Measurements from ENCODE around the gene STKLD1.

The STKLD1 gene

GRCh38 chr9:133351526-133351907 is 24.6 kb upstream of the STKLD1 start:
- no peak overlapping the region for H3K4me3 ChIP-seq (ENCODE audit: low read length)

GRCh38 chr9:133351908-133352634 is 24.1 kb upstream of the STKLD1 start:
- H3K4me3 ChIP-seq (ENCODE audit: low read length) = no peak overlapping the region
- DNase-seq (ENCODE audit: low read depth) = peak; percentile 76
- peak; percentile 70 for TF ChIP-seq CTCF (IDR thresholded peaks at IDR 0.05; ENCODE audit: insufficient read depth, low read depth, low read length, missing control alignments)

More at GRCh38 chr9:133351526-133351907, 24.6 kb upstream of the STKLD1 start:
- no peak for DNase-seq (ENCODE audit: low read depth)
- TF ChIP-seq CTCF (IDR thresholded peaks at IDR 0.05; ENCODE audit: insufficient read depth, low read depth, low read length, missing control alignments) = no peak

DNA sequence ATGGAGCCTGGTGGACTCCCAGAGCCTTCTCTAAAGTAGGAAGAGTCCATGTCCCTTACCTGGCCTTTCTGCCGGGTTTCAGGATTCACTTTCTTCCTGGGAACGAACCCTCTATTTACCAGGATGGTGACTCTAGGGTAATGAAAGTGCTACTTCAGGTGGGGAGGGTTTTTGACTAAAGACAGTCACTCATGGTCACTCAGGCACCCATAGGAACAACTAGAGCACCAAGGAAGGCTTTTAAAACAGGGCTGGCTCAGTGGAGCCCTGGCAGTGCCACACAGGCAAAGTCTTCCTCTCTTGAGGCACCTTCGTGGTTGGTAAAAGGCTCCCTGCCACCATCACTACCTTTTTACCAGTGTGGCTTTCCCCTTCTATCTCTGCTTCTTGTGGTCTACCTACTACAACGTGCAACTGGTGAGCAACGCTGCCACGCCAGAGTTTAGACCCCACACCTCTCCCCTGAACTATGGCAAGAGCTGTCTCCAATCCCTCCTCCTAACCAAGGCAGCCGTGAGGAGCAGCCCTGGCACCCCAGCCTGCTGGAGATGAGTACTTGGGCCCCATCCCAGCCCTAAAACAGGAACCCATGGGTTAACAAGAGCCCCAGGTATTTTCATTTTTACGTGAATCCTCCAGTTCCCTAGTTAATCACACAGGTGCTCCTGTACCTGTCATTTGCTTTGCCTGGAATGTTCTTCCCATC is 23.4 kb upstream of the STKLD1 start:
- no peak for TF ChIP-seq CTCF (IDR thresholded peaks at IDR 0.05; ENCODE audit: insufficient read depth, low read depth, low read length, missing control alignments)
- no peak for DNase-seq (ENCODE audit: low read depth)
- H3K4me3 ChIP-seq (ENCODE audit: low read length) = no peak overlapping the region

DNA sequence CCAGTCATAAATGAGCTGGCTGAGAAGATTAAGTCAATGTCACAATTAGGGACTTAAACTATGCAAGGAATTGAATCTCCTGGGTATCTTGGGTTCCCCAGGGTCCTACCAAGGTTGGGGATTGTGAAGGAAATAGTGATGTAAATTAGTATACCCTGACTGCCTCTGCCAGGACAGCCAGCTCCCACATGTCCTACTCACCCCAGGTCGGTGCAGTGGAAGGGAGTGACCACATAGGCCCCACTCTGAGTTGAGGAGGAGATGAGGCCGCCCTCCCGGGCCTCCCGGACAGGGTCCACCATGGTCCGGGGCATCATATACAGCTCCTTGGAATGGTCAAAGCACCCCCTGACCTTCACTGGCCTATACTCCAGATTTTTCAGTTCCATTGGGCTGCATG is 22.6 kb upstream of the STKLD1 start:
- no peak for DNase-seq (ENCODE audit: low read depth)
- no peak overlapping the region for H3K4me3 ChIP-seq (ENCODE audit: low read length)
- TF ChIP-seq CTCF (IDR thresholded peaks at IDR 0.05; ENCODE audit: insufficient read depth, low read depth, low read length, missing control alignments) = no peak

GRCh38 chr9:133354766-133355165 is 21.4 kb upstream of the STKLD1 start:
- no peak for TF ChIP-seq CTCF (IDR thresholded peaks at IDR 0.05; ENCODE audit: insufficient read depth, low read depth, low read length, missing control alignments)
- DNase-seq (ENCODE audit: low read depth) = no peak
- no peak overlapping the region for H3K4me3 ChIP-seq (ENCODE audit: low read length)

DNA sequence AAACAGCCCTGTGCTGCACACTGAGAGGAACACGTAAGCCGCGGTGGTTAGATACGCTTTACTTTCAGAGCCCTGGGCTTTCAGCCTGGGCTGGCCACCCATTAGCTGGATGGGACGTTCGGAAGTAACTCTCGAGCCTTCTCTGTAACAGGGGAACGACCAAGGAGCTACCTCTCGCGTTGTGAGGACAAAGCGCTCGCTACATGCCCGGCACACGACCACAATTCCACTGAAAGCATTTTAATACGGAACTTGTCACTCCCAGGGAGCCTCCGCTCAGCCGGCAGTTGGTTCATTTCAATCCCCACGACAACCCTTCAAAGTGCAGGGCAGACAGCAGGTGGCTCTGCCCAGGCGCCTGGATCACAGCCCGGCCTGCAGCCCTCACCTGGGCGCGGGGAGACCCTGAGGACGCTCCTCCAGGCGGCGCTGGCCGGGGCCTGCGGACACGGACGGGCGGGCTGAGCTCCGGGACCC is 20.2 kb upstream of the STKLD1 start:
- DNase-seq (ENCODE audit: low read depth) = peak; percentile 32
- peak; percentile 3 for TF ChIP-seq CTCF (IDR thresholded peaks at IDR 0.05; ENCODE audit: insufficient read depth, low read depth, low read length, missing control alignments)
- peak overlapping the region; percentile 84 for H3K4me3 ChIP-seq (ENCODE audit: low read length)
